H1 (cell line): ENCODE measurements around the gene CYP4V2. TPM values are rescaled to one million over a fixed set of nuclear protein-coding genes. Genes with fewer than 3 reads are reported as not detected.

Source experiments
- CTCF ChIA-PET: fragments of 300-600 bp; sonication (Branson Sonifier 250); formaldehyde crosslinking; loops from one replicate; lab custom pipeline; 2021; ENCODE audit not compliant: partially characterized antibody; lab: Charles Lee
- POLR2A ChIA-PET: fragments of 300-600 bp; sonication (Branson Sonifier 250); formaldehyde crosslinking; loops from one replicate; lab custom pipeline; 2021; ENCODE audit warnings: inconsistent platforms; ENCODE audit not compliant: partially characterized antibody; lab: Charles Lee
- DNase-seq, 2 experiments: peaks; one replicate each; pipeline versions ENCODE4 v3.0.0 to v3.0.0-alpha.2; 2010 to 2022; ENCODE audit warnings: low spot score in 2 of 2, low read depth in 1 of 2, mixed read lengths in 1 of 2
- FAIRE-seq: peaks from 2 replicates; lab custom pipeline; 2011; peaks lifted over from hg19 to GRCh38; lab: Jason Lieb, UNC
- H2AFZ ChIP-seq: 2 replicates; pipeline ENCODE4 v1.8.1; 2012; ENCODE audit warnings: low read length, inconsistent platforms
- H2AK5ac ChIP-seq: 2 replicates; pipeline ENCODE4 v1.6.1; 2013; ENCODE audit warnings: low read depth, low read length
- H2BK120ac ChIP-seq: replicated peaks from 2 replicates; pipeline ENCODE3; 2013; ENCODE audit warnings: low read depth, low read length, inconsistent platforms
- H2BK12ac ChIP-seq: 2 replicates; pipeline ENCODE4 v1.6.1; 2013; ENCODE audit warnings: low read depth, low read length
- H2BK15ac ChIP-seq: 2 replicates; pipeline ENCODE4 v1.6.1; 2013; ENCODE audit warnings: low read length
- H2BK20ac ChIP-seq: 2 replicates; pipeline ENCODE4 v1.6.1; 2013; ENCODE audit warnings: low read length
- H2BK5ac ChIP-seq: 2 replicates; pipeline ENCODE4 v1.6.1; 2013; ENCODE audit warnings: low read depth, low read length
- H3K14ac ChIP-seq: 2 replicates; pipeline ENCODE4 v1.6.1; 2013; ENCODE audit warnings: inconsistent platforms; ENCODE audit not compliant: insufficient read length
- H3K18ac ChIP-seq: 2 replicates; pipeline ENCODE4 v1.6.1; 2013; ENCODE audit warnings: low read length; ENCODE audit errors: extremely low read depth
- H3K23ac ChIP-seq: 2 replicates; pipeline ENCODE4 v1.6.1; 2013; ENCODE audit warnings: inconsistent platforms; ENCODE audit not compliant: insufficient read length
- H3K23me2 ChIP-seq: 2 replicates; pipeline ENCODE4 v1.6.1; 2013; ENCODE audit warnings: low read depth, low read length
- H3K27ac ChIP-seq: 2 replicates; pipeline ENCODE4 v1.6.1; 2011; ENCODE audit warnings: low read depth, low read length, inconsistent platforms
- H3K27me3 ChIP-seq, 4 experiments: replicated peaks in 1 of 4; 1 replicate in 1 of 4; 2 replicates in 3 of 4; pipeline versions ENCODE4 v1.6.1 to v1.8.1; 2011 to 2013; ENCODE audit warnings: low read length in 3 of 4, mild to moderate bottlenecking in 3 of 4, inconsistent platforms in 2 of 4, mixed read lengths in 2 of 4, moderate library complexity in 1 of 4; ENCODE audit not compliant: control insufficient read depth in 3 of 4, insufficient read depth in 3 of 4; ENCODE audit errors: extremely low read depth in 1 of 4
- H3K36me3 ChIP-seq, 4 experiments: 2 replicates each; pipeline versions ENCODE4 v1.6.1 to v1.8.1; 2011 to 2013; ENCODE audit warnings: mild to moderate bottlenecking in 4 of 4, low read length in 3 of 4, moderate library complexity in 2 of 4, control low read depth in 1 of 4, inconsistent platforms in 1 of 4; ENCODE audit not compliant: insufficient read depth in 4 of 4, control insufficient read depth in 2 of 4
- H3K4ac ChIP-seq: replicated peaks from 2 replicates; pipeline ENCODE3; 2013; ENCODE audit warnings: low read length, low read depth, mixed read lengths, inconsistent platforms; ENCODE audit not compliant: insufficient read length
- H3K4me1 ChIP-seq, 4 experiments: replicated peaks in 1 of 4; 1 replicate in 1 of 4; 2 replicates in 3 of 4; pipeline versions ENCODE4 v1.6.1 to v1.8.1; 2011 to 2013; ENCODE audit warnings: low read length in 3 of 4, inconsistent platforms in 2 of 4, mixed read lengths in 1 of 4; ENCODE audit not compliant: insufficient read depth in 4 of 4, control insufficient read depth in 3 of 4
- H3K4me2 ChIP-seq, 2 experiments: 2 replicates each; pipeline versions ENCODE4 v1.6.1 to v1.8.1; 2011 to 2013; ENCODE audit warnings: low read depth in 2 of 2, low read length in 2 of 2, control low read depth in 1 of 2, inconsistent platforms in 1 of 2, mild to moderate bottlenecking in 1 of 2; ENCODE audit not compliant: insufficient read depth in 1 of 2
- H3K4me3 ChIP-seq, 4 experiments: fragments of 200-600, 300-600 bp in 1 of 4; sonication (generic), shearing (Covaris generic), sonication (Bioruptor Twin) in 1 of 4; 2 replicates each; pipeline versions ENCODE4 v1.5.1 to v1.8.1; 2011 to 2016; ENCODE audit warnings: low read length in 4 of 4, low read depth in 3 of 4, control low read depth in 2 of 4, inconsistent platforms in 2 of 4, mild to moderate bottlenecking in 2 of 4, mixed read lengths in 1 of 4, moderate library complexity in 1 of 4; ENCODE audit not compliant: insufficient read depth in 2 of 4; ENCODE audit errors: extremely low read depth in 1 of 4
- H3K56ac ChIP-seq: replicated peaks from 2 replicates; pipeline ENCODE3; 2013; ENCODE audit warnings: low read depth, mild to moderate bottlenecking, mixed read lengths, low read length, inconsistent platforms; ENCODE audit not compliant: insufficient read length
- H3K79me1 ChIP-seq: 2 replicates; pipeline ENCODE4 v1.6.1; 2013; ENCODE audit warnings: low read depth, low read length, control low read depth
- H3K79me2 ChIP-seq, 2 experiments: 2 replicates each; pipeline versions ENCODE4 v1.6.1 to v1.8.1; 2012 to 2013; ENCODE audit warnings: low read length in 2 of 2, mild to moderate bottlenecking in 2 of 2, inconsistent platforms in 1 of 2; ENCODE audit not compliant: insufficient read depth in 2 of 2, control insufficient read depth in 1 of 2
- H3K9ac ChIP-seq, 4 experiments: replicated peaks in 1 of 4; 1 replicate in 1 of 4; 2 replicates in 3 of 4; pipeline versions ENCODE4 v1.6.1 to v1.8.1; 2011 to 2013; ENCODE audit warnings: low read depth in 3 of 4, low read length in 3 of 4, control low read depth in 2 of 4, mild to moderate bottlenecking in 2 of 4, moderate library complexity in 2 of 4, inconsistent platforms in 1 of 4; ENCODE audit errors: extremely low read depth in 1 of 4
- H3K9me3 ChIP-seq, 2 experiments: 2 replicates each; pipeline versions ENCODE4 v1.6.1 to v1.8.1; 2012 to 2013; ENCODE audit warnings: mild to moderate bottlenecking in 2 of 2, moderate library complexity in 2 of 2, control low read depth in 1 of 2, inconsistent platforms in 1 of 2, low read depth in 1 of 2, low read length in 1 of 2, mixed read lengths in 1 of 2; ENCODE audit not compliant: insufficient read depth in 2 of 2
- H4K20me1 ChIP-seq, 2 experiments: replicated peaks in 1 of 2; 2 replicates each; pipeline versions ENCODE3 to v1.8.1; 2011 to 2013; ENCODE audit warnings: inconsistent platforms in 2 of 2, low read length in 2 of 2, mild to moderate bottlenecking in 1 of 2; ENCODE audit not compliant: insufficient read depth in 2 of 2, control insufficient read depth in 1 of 2
- H4K5ac ChIP-seq: 2 replicates; pipeline ENCODE4 v1.6.1; 2013; ENCODE audit warnings: low read length, low read depth, mixed read lengths, inconsistent platforms; ENCODE audit not compliant: insufficient read length
- H4K8ac ChIP-seq: 2 replicates; pipeline ENCODE4 v1.8.0; 2013; ENCODE audit warnings: mild to moderate bottlenecking, moderate library complexity, low read length, inconsistent platforms; ENCODE audit not compliant: insufficient read depth; ENCODE audit errors: extremely low read depth
- H4K91ac ChIP-seq: replicated peaks from 2 replicates; pipeline ENCODE3; 2013; ENCODE audit warnings: low read length, mixed read lengths, inconsistent platforms; ENCODE audit not compliant: insufficient read length
- RAD21 ChIP-seq, 2 experiments: IDR thresholded peaks in 1 of 2; conservative IDR thresholded peaks in 1 of 2; 2 replicates each; pipeline ENCODE4 v1.6.1; 2011; ENCODE audit warnings: low read depth in 2 of 2, low read length in 2 of 2, improper control_type of control experiment in 1 of 2, inconsistent platforms in 1 of 2, mild to moderate bottlenecking in 1 of 2, moderate library complexity in 1 of 2
- WGBS, 2 experiments: shearing (Covaris generic) in 1 of 2; methylation state at CpG; one replicate each; pipeline versions ENCODE4 v1.1.6 to v1.1.7; 2013 to 2015; ENCODE audit warnings: low lambda C conversion rate in 2 of 2, mixed read lengths in 2 of 2, inconsistent platforms in 1 of 2, low coverage in 1 of 2, missing lambda C conversion rate in 1 of 2; ENCODE audit not compliant: insufficient replicate concordance in 2 of 2, insufficient coverage in 1 of 2, insufficient read length in 1 of 2; ENCODE audit errors: extremely low coverage in 1 of 2, missing lambda C conversion rate in 1 of 2; 5-methylcytosine and 5-hydroxymethylcytosine counted together
- polyA plus RNA-seq, 7 experiments: library from polyadenylated mRNA; depleted of rRNA in 3 of 7; stranded (reverse) in 5 of 7; unstranded in 2 of 7; fragments of >200 nt in 5 of 7; fragments of 200-250 nt in 2 of 7; gene quantifications; 1 replicate in 5 of 7; 2 replicates in 1 of 7; 4 replicates in 1 of 7; pipeline versions ENCODE4 v1.2.1 to v1.2.3, GENCODE V29; 2011 to 2013; ENCODE audit warnings: missing spikeins in 2 of 7, mixed read lengths in 2 of 7
- total RNA-seq: library from RNA; stranded (reverse); fragmentation: NEBNext Ultra II Directional; extraction: Animal tissue kit (Norgen Biotek cat#: 25700); gene quantifications from 2 replicates; pipeline ENCODE4 v1.2.1, GENCODE V29; 2021
- TF ChIP-seq, protein P1 (sequence below): IDR thresholded peaks from 2 replicates; pipeline ENCODE4 v1.6.1; 2012; ENCODE audit warnings: low read length, inconsistent platforms

The CYP4V2 gene
- total and polyA plus RNA-seq, 2 of the 8 experiments (the other 6 are each of a cell fraction or from before 2014, with no cell fraction given), result 0.65 to 1.0 TPM

DNA sequence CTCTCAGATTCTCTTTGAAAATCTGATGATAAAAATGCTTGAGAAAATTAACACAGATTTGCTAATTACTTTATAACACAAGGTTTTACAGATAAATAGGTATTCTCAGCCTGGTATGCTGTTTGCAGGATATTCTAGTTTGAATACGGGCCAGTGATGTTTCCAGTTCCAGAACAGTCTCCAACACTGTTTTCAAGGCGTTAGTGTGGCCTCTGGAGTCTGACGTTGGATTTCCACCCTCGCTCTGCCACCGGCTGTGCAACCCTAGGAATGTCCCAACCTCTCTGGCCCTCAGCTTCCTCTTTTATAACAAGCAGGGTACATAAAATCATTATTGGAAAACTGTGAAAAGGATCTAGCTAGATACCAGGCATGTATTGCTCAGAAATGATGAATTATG is 23.8 kb upstream of the CYP4V2 start:
- ChIA-PET POLR2A (no interaction called here), CTCF (interaction anchor here (0.7 to 1.6 kb wide), 6 partner anchors 8 to 30 kb away, joined by 3 to 7 read pairs (median 4); partner anchors contain the start of gene CYP4V2)
- 91% methylated on average over 5 of the region's 5 CpGs; no CpG with 5 or more reads in 1 of the 2 experiments for WGBS, 2 experiments
- H3K23me2 ChIP-seq, result no peaks in the 10 kb centered on the region
- no peaks in the 10 kb centered on the region for H3K79me1 ChIP-seq
- no peak overlapping the region for H3K4me3 ChIP-seq
- no peak overlapping the region for H3K4ac ChIP-seq
- no peak overlapping the region for H2BK5ac ChIP-seq
- no peak overlapping the region for H3K18ac ChIP-seq
- H4K91ac ChIP-seq, result no peak overlapping the region
- no peak overlapping the region for H3K23ac ChIP-seq
- no peak overlapping the region for H2BK120ac ChIP-seq
- DNase-seq (no peak), FAIRE-seq (no peak)
- no peak overlapping the region for H3K9ac ChIP-seq
- 0 out of 4 replicates have a peak, but pooled peaks of 1 of the 2 experiments have one; percentile 9 for TF ChIP-seq RAD21 (IDR thresholded peaks at IDR 0.05 in 1 of 2, conservative IDR thresholded peaks at IDR 0.05 in 1 of 2; ENCODE audit: low read depth in 2 of 2, low read length in 2 of 2)
- TF ChIP-seq, protein P1, sequence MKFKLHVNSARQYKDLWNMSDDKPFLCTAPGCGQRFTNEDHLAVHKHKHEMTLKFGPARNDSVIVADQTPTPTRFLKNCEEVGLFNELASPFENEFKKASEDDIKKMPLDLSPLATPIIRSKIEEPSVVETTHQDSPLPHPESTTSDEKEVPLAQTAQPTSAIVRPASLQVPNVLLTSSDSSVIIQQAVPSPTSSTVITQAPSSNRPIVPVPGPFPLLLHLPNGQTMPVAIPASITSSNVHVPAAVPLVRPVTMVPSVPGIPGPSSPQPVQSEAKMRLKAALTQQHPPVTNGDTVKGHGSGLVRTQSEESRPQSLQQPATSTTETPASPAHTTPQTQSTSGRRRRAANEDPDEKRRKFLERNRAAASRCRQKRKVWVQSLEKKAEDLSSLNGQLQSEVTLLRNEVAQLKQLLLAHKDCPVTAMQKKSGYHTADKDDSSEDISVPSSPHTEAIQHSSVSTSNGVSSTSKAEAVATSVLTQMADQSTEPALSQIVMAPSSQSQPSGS, result no peak
- no peak overlapping the region for H3K27ac ChIP-seq
- H2BK20ac ChIP-seq, result no peak overlapping the region
- H2AK5ac ChIP-seq, result no peak overlapping the region
- no peak overlapping the region for H3K4me2 ChIP-seq
- no peaks in the 10 kb centered on the region for H4K20me1 ChIP-seq
- no peaks in the 10 kb centered on the region for H3K9me3 ChIP-seq
- H3K14ac ChIP-seq, result no peak overlapping the region
- no peaks in the 10 kb centered on the region for H3K79me2 ChIP-seq
- no peak overlapping the region for H2AFZ ChIP-seq
- no peaks in the 10 kb centered on the region for H3K36me3 ChIP-seq
- H2BK12ac ChIP-seq, result no peak overlapping the region
- H3K4me1 ChIP-seq, result no peaks in the 10 kb centered on the region; a peak in 2 of 7 replicates
- no peak overlapping the region for H2BK15ac ChIP-seq
- no peaks in the 10 kb centered on the region for H3K27me3 ChIP-seq
- H3K56ac ChIP-seq, result no peak overlapping the region
- H4K5ac ChIP-seq, result no peak overlapping the region
- no peak overlapping the region for H4K8ac ChIP-seq
